PFSK-1 (cell line): ENCODE measurements around the gene HS1BP3.

Source experiments
- FOXP2 ChIP-seq: optimal IDR thresholded peaks from 2 replicates; pipeline ENCODE3; 2011; ENCODE audit warnings: borderline replicate concordance, control low read depth, inconsistent platforms; ENCODE audit not compliant: insufficient read depth; ENCODE audit errors: extremely low read length, extremely low read depth
- POLR2AphosphoS5 ChIP-seq: IDR thresholded peaks from 2 replicates; pipeline ENCODE4 v1.6.1; 2012; ENCODE audit warnings: low read depth, mild to moderate bottlenecking, control low read depth, low read length, moderate library complexity
- REST ChIP-seq, 2 experiments: IDR thresholded peaks; 2 replicates each; pipeline versions ENCODE4 v1.6.1 to v1.8.0; 2011 to 2012; ENCODE audit warnings: low read depth in 2 of 2, low read length in 2 of 2, control low read depth in 1 of 2, inconsistent platforms in 1 of 2, mild to moderate bottlenecking in 1 of 2, moderate library complexity in 1 of 2; ENCODE audit not compliant: insufficient read depth in 1 of 2
- SIN3A ChIP-seq: IDR thresholded peaks from 2 replicates; pipeline ENCODE4 v1.6.1; 2012; ENCODE audit warnings: mild to moderate bottlenecking, low read length, moderate library complexity, borderline replicate concordance; ENCODE audit not compliant: insufficient read depth
- TAF1 ChIP-seq: IDR thresholded peaks from 2 replicates; pipeline ENCODE4 v1.6.1; 2012; ENCODE audit warnings: low read length, control low read depth, borderline replicate concordance; ENCODE audit not compliant: insufficient read depth

HS1BP3 gene

GRCh38 chr2:20618468-20618885 lies 32.4 kb downstream of the HS1BP3 start:
- no peak for TF ChIP-seq POLR2AphosphoS5
- TF ChIP-seq SIN3A = no peak
- no peak for TF ChIP-seq TAF1
- no peak for TF ChIP-seq REST (IDR thresholded peaks at IDR 0.05; ENCODE audit: insufficient read depth in 1 of 2, low read depth in 2 of 2, low read length in 2 of 2)
- no peak for TF ChIP-seq FOXP2

GRCh38 chr2:20617892-20618467 lies 32.9 kb downstream of the HS1BP3 start:
- no peak for TF ChIP-seq REST (IDR thresholded peaks at IDR 0.05; ENCODE audit: insufficient read depth in 1 of 2, low read depth in 2 of 2, low read length in 2 of 2)

- TF ChIP-seq POLR2AphosphoS5 = no peak
- TF ChIP-seq REST (IDR thresholded peaks at IDR 0.05; ENCODE audit: insufficient read depth in 1 of 2, low read depth in 2 of 2, low read length in 2 of 2) = no peak
- no peak for TF ChIP-seq SIN3A
- no peak for TF ChIP-seq FOXP2
- no peak for TF ChIP-seq TAF1
Observed at GRCh38 chr2:20617081-20617575, 33.8 kb downstream of the HS1BP3 start.

- TF ChIP-seq REST (IDR thresholded peaks at IDR 0.05; ENCODE audit: insufficient read depth in 1 of 2, low read depth in 2 of 2, low read length in 2 of 2) (no peak), FOXP2 (no peak), TAF1 (no peak), SIN3A (no peak), POLR2AphosphoS5 (no peak)
Observed at GRCh38 chr2:20616341-20616871, 34.5 kb downstream of the HS1BP3 start.
